ENCODE measurements around the gene RTKN2.

RTKN2 gene

GRCh38 chr10:62163024-62163423 is 105.6 kb downstream of the RTKN2 start:
- no peak overlapping the region for H3K4me3 ChIP-seq (ENCODE audit: low read depth, low read length)
- TF ChIP-seq CTCF (IDR thresholded peaks at IDR 0.05; ENCODE audit: low read depth, low read length) = no peak

- no peak for TF ChIP-seq CTCF (IDR thresholded peaks at IDR 0.05; ENCODE audit: low read depth, low read length)
- H3K4me3 ChIP-seq (ENCODE audit: low read depth, low read length) = no peak overlapping the region
These were observed 106.2 kb downstream of the RTKN2 start for GRCh38 chr10:62162261-62162981.

GRCh38 chr10:62159351-62159750 is 109.3 kb downstream of the RTKN2 start:
- H3K4me3 ChIP-seq (ENCODE audit: low read depth, low read length) = no peak overlapping the region
- no peak for TF ChIP-seq CTCF (IDR thresholded peaks at IDR 0.05; ENCODE audit: low read depth, low read length)

GRCh38 chr10:62157601-62158000 is 111.0 kb downstream of the RTKN2 start:
- no peak for TF ChIP-seq CTCF (IDR thresholded peaks at IDR 0.05; ENCODE audit: low read depth, low read length)
- H3K4me3 ChIP-seq (ENCODE audit: low read depth, low read length) = no peak overlapping the region

GRCh38 chr10:62155054-62155680 is 113.5 kb downstream of the RTKN2 start:
- H3K4me3 ChIP-seq (ENCODE audit: low read depth, low read length) = no peak overlapping the region
- TF ChIP-seq CTCF (IDR thresholded peaks at IDR 0.05; ENCODE audit: low read depth, low read length) = no peak

- TF ChIP-seq CTCF (IDR thresholded peaks at IDR 0.05; ENCODE audit: low read depth, low read length) = no peak
- no peak overlapping the region for H3K4me3 ChIP-seq (ENCODE audit: low read depth, low read length)
These were observed 114.4 kb downstream of the RTKN2 start for GRCh38 chr10:62154231-62154630.

GRCh38 chr10:62153191-62153590 is 115.5 kb downstream of the RTKN2 start:
- no peak overlapping the region for H3K4me3 ChIP-seq (ENCODE audit: low read depth, low read length)
- TF ChIP-seq CTCF (IDR thresholded peaks at IDR 0.05; ENCODE audit: low read depth, low read length) = no peak
